ENCODE results near the gene PIGT. TPM values are rescaled to one million over a fixed set of nuclear protein-coding genes. Genes with fewer than 3 reads are reported as not detected.

PIGT gene
- 70.1 TPM for polyA plus RNA-seq (ENCODE audit: insufficient read length)

DNA sequence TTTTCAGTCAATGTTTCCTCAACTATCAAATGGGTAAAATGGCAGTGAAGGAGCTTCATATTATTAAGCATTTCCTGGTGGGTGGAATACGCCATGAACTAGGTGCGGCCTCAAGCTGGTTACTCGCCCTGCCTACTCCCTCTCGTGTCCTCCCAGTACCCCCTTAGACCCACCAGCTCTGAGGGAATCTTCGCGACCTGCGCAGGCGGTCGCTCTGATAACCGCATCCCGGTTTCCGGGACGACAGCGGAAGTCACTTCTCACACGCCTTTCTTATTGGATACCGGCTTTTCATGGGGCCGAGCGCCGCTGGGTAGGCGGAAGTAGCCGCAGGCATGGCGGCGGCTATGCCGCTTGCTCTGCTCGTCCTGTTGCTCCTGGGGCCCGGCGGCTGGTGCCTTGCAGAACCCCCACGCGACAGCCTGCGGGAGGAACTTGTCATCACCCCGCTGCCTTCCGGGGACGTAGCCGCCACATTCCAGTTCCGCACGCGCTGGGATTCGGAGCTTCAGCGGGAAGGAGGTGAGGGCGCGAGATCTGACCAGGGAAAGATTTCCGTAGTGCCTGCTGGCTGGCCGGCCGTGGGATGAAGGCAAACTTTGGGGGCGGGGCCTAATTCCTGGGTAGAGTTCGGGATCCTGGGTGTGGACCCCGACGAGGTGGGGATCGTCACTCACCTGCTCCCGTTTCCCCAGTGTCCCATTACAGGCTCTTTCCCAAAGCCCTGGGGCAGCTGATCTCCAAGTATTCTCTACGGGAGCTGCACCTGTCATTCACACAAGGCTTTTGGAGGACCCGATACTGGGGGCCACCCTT is at the start of gene PIGT:
PIGT (plus strand) TSS at position 320 of the 816 bp plus-strand sequence; CDS start at position 336, 16 bp downstream.
- peak; percentile 70 for DNase-seq (ENCODE audit: low read depth)

GRCh38 chr20:45366192-45366591 is 49.7 kb upstream of the PIGT start:
- DNase-seq (ENCODE audit: low read depth), result no peak

DNA sequence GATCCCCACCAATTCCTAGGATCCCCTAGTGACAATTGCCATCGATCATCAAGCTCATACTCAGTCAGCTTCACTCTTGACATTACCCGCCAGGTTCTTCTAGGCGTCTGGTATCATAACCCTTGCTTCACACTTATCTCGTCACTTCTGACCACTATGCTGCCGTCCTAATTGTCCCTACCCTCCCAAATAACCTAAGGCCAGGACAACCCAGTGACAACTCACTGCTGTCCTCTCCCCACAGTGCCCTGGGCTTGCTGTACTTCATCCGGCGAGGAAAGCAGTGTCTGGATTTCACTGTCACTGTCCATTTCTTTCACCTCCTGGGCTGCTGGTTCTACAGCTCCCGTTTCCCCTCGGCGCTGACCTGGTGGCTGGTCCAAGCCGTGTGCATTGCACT is 49.3 kb upstream of the PIGT start:
- no peak for DNase-seq (ENCODE audit: low read depth)

DNA sequence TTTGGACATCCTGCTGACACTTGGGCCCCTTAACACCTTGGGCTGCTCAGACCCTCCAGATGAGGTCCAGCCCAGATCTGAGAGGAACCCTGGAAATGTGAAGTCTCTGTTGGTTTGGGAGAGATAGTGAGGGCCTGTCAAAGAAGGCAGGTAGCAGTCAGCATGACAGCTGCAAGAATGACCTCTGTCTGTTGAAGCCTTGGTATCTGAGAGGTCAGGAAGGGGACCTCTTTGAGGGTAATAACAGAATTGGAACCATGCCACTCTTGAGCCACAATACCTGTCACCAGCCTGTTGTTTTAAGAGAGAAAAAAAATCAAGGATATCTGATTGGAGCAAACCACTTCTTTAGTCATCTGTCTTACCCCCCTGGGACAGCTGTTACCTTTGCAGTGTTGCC is 48.8 kb upstream of the PIGT start:
- no peak for DNase-seq (ENCODE audit: low read depth)

DNA sequence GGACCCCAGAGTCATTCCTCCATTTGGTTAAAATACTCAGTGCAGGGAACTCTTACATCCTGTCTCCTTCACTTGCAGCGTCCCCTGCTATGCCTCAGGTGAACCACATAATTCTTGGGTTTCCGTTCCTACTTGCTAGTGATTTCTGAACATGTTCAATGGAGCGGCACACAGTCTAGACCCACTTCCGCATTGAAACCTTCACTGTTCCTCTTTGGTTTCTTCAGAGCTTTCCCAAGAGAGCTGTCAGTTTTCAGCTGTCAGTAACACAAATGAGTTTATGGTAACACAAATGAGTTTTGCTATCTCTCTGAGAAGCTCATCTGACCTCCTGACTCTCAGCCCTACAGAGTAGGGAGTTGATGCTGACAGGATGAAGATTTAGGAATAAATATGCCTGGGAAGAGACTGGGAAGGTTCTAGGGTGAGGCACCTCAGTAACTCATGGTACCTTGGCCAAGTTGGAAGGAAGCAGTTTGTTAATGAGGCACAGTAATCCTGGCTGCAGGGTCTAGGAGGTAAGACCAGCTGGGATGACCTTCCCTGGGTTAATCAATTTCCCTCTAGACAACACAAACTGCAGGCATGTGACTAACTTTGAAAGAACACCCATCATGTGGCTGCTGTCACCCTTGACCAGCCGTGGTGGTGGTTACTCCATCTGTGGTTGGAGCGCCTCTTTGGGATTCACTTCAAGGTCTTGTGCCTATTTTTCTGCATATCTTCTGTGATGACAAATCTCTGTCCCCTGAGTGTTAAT is 47.5 kb upstream of the PIGT start:
- no peak for DNase-seq (ENCODE audit: low read depth)

DNA sequence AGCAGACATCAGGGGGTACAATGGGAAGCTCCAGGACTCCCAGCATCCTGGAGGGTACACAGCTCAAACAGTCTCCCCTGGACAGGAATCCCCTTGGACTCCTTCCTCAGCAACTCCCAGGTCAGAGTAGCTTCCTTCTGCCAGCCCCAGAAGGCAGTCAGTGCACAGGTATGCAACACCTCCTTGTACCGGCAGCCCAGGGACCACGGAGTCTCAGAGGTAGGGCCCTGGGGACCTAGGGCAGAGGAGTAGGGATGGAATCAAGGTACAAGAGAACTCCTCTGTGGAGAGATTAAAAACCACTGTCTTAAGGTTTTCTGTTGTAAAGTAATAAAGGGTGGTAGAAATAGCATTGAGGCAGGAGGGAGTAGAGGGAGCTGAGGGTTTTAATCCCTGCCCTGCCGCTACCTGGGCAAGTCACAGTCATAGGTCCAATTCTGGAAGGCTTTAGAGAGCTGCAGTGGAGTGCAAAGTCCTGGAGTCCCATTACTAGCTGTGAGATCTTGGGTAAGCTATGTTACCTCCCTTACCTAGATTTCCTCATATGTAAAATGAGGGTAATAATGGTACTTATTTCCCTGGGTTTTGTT is 45.3 kb upstream of the PIGT start:
- no peak for DNase-seq (ENCODE audit: low read depth)

DNA sequence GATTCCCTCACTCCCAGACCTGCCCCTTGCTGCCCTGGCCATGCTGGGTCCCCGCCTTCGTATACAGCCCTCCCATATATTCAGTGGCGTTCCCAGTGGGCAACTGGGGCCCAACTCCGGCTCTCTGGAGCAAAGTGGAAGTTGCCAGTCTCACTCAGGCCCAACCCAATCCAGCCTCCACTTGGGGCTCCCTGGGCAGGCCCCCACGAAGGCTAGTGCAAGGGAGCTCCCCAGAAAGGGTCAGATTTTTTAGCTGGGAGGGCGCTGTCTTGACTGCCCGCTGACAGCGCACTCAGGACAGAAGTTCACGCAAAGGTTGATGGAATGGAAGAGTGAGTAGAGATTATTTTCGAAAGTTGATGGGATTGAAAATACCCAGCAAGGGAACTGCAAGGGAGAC is 43.7 kb upstream of the PIGT start:
- no peak for DNase-seq (ENCODE audit: low read depth)

DNA sequence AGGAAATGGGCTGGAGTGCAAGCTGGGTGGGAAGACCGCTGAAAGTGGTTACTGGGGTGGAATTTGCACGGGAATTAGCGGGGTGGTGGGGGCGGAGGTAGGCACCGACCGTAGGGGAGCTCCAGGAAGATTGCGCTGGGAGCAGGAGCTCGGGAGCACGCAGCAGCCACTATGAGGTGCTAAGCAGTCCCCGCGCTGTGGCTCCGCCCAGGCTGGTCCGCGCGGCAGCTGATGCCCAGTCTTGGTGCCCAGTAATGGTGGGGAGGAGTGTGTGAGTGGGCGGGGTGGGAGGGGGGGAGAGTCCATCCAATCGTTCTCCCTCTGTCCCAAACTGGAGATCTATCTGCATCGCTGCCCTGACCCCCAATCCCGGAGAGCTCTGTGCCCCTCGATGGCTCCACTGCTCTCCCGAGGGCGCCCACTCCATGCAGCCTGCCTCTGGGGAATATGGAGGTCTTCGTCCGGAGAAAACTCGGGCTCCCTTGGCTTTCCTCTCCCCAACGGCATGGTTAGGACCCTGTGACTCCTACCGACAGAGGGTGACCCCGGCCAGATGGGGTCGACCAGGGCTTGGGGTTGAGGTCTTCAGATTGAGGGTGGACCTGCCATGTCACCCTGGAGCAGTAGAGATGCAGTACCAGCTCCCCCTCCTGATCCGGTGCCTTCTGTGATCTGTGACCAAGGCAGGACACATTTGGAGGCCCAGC is 43.1 kb upstream of the PIGT start:
- no peak for DNase-seq (ENCODE audit: low read depth)

DNA sequence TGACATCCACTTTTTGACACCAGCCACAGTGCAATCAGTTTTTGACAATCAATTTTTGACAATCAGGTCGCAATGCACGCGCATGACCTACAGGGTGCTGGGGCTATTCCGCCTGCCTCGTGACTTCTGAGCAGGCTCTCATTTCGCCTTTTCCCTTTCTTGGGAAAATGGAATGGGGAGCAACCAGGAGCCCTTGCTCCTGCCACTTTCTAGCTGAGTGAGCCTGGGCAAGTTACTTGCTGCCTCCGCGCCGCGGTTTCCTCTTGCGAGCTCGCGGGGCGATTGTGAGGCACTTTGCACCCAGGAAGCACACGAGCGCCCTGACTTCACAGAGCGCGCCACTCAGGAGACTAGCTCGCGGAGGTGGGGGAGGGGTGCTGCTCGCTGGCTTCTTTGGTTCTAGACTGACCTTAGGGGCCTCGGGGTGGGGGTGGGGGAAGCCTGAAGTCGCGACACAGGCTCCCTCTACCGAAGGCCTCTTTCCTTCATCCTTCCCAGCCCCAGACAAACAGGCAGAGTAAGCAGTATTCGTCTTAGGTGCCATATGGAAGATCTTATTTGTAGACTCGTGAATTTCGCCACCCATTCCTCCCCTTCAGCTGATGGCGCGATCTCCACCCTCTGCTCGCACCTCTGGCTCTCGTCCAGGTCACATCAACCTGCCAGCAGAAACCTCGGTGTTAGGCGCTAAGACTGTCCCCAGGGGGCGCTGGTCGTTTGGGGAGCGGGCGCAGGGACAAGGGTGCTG is 42.4 kb upstream of the PIGT start:
- no peak for DNase-seq (ENCODE audit: low read depth)

GRCh38 chr20:45374101-45374467 is 41.9 kb upstream of the PIGT start:
- no peak for DNase-seq (ENCODE audit: low read depth)

DNA sequence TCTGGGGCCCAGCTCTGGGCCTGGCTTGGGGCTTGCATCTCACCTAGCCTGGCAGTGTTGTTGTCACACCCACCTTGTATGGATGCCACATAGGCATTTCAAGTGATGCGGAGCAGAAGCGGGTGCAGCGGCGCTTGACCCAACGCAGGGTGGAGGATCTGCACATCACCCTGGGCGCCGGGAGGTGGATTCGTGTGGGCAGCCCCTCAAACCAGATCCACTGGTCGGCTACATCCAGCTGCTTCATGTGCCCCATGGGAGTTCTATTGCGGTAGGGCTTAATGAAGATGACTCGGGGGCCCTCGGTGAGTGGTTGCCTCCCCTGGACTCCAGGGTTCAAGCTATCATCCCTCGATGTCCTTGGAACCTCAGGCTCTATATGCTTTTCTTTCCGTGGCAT is 41.0 kb upstream of the PIGT start:
- no peak for DNase-seq (ENCODE audit: low read depth)

GRCh38 chr20:45377269-45377668 is 38.7 kb upstream of the PIGT start:
- DNase-seq (ENCODE audit: low read depth), result no peak

DNA sequence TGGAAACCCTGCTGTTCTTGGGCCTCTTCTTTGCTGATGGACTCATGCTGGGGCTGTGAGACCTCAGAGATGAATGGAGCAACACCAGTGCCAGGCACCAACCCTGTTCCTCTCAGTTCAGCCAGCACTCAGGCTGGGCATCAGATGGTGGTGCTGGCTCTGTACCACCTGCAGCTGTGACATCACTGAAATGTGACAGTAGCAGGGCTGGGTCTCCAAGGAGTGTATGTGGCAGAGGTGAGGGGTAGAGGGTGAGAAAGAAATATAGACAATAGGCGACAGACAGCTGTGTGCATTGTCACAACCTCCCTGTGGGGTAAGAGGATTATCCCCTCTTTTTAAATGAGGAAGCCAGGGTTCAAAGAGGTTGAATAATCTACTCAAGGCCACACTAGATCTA is 37.8 kb upstream of the PIGT start, which contains the start of gene TP53TG5:
TP53TG5 (minus strand) TSS at position 135 of the 400 bp plus-strand sequence; CDS start at position 46, 89 bp downstream.
- no peak for DNase-seq (ENCODE audit: low read depth)

DNA sequence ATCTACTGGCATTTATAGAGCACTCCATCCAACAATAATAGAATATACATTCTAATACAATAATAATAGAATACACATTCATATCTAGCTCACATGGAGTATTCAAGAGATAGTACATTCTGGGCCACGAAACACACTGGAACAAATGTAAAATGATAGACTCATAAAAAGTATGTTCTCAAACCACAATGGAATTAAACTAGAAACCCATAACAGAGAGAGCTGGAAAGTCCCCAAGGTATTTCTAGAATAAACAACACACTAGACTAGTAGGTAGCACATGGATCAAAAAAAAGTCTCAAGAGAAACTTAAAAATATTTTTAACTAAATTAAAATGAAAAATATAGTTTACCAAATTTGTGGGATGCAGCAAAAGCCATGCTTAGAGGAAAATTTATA is 28.7 kb upstream of the PIGT start:
- no peak for DNase-seq (ENCODE audit: low read depth)

DNA sequence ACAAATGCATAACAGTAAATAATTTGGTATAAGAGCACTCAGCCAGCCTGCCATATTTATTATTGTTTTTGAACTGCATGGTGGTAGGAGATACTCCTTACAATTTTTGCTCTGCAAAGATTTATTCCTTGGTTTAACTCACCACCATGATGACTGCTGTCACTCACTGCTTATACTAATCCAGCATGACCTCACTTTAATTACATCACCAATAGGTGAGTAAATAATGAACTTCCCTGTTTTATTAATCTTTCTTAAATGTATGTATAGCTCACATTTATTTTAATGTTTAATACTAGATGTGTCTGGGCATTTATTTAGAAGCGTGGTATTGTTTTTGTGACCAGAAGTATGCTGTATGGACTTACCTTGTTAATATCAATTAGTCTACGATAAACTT is 25.0 kb upstream of the PIGT start:
- no peak for DNase-seq (ENCODE audit: low read depth)

DNA sequence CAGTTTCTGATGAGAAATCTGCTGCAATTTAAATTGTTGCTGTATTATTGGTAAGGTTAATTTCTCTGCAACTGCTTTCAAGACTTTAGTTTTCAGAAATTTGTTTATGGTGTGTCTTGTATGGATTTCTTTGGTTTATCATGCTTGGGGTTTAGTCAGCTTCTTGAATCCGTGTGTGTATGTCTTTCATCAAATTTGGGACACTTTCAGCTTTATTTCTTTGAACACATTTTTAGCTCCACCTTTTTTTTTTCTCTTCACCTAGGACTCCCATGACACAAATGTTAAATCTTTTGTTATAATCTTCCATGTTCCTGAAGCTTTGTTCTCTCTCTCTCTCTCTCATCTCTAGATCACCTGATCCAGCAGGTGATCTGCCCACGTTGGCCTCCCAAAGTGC is 24.4 kb upstream of the PIGT start:
- no peak for DNase-seq (ENCODE audit: low read depth)

GRCh38 chr20:45392733-45393132 is 23.2 kb upstream of the PIGT start:
- no peak for DNase-seq (ENCODE audit: low read depth)

DNA sequence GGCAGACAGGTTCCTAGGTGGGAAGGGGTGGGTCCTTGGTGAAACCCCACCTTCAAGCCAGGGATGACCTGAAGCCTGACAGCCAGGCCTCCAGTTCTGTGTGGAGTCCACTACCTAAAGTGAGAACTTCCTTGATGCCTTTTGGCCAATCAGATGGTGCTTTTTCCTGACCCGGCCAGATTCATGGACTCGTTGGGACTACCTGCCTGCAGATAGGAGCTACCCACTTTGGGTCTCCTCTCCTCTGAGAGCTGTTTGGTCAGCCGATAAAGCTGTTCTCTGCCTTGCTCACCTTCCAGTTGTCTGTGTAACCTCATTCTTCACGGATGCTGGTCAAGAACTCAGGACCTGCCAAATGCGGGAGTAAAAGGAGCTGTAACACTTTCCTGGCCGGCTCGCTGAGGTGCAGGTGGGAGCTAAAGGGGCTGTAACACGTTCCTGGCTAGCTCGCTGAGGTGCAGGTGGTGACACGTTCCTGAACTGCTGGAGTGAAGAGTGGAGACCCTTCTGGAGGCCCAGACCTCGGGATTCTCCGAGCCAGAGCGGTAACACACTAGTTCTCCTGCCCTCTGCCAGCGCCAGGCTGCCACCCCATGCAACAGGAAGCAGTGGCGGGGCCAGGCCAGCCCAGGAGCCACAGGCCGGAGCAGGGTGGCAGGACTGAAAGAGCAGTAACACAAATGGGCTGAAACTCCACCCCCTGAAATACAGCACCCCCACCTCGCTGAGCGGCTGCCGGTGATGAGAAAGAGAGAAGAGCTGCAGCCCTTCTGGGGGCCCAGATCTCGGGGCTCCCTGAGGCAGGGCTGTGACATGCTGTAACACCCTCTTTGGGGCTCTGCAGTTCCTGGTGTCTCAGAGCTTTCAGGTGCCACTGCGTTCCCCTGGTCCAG is 21.5 kb upstream of the PIGT start:
- DNase-seq (ENCODE audit: low read depth), result no peak

DNA sequence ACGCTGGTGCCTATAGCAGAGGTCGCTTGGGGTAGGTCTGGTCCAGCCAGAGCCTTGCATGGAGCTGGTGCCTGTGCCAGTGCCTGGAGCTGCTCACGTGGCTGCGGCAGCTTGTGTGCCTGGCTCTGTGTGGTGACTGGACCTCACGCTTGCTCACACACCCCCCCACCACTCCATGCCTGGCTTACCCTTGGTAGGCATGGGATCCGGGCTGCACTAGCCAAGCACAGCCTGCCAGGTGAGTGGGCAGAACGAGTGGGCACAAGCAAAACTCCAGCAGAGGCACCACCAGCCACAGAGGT is 20.9 kb upstream of the PIGT start:
- DNase-seq (ENCODE audit: low read depth), result no peak

DNA sequence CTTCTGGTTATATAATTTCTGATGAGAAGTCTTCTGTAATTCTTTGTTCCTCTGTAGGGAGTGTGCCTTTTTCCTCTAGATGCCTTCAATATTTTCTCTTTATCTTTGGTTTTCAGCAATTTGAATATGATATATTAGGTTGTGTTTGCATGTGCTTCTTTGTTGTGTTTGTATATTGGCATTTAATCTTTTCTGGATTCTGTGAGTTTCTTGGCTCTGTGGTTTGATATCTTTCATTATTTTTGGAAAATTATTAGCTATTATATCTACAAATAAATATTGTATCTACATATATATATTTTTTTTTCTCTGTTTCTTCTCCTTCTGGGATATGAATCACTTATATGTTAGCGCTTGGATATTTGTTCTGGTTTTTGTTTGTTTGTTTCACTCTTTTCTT is 16.9 kb upstream of the PIGT start:
- DNase-seq (ENCODE audit: low read depth), result no peak

Measured in forelimb muscle (tissue), 1 donor.